GM15510 (cell line): ENCODE data around the gene DUSP16.

ENCODE experiments used
- POLR2A ChIP-seq: IDR thresholded peaks from 3 replicates; pipeline ENCODE4 v1.6.1; 2011; ENCODE audit warnings: borderline replicate concordance; ENCODE audit not compliant: insufficient read length; ENCODE audit errors: extremely low read depth

DUSP16 gene

GRCh38 chr12:12537421-12537820, 25.2 kb downstream of the DUSP16 start:
- TF ChIP-seq POLR2A: no peak

- no peak for TF ChIP-seq POLR2A
Measured at GRCh38 chr12:12534975-12535374, 27.7 kb downstream of the DUSP16 start.

- no peak for TF ChIP-seq POLR2A
Measured at GRCh38 chr12:12534166-12534866, 28.3 kb downstream of the DUSP16 start.

- no peak for TF ChIP-seq POLR2A
Measured at GRCh38 chr12:12533238-12533829, 29.3 kb downstream of the DUSP16 start.

GRCh38 chr12:12531194-12531593, 31.5 kb downstream of the DUSP16 start:
- no peak for TF ChIP-seq POLR2A

GRCh38 chr12:12529783-12530421, 32.8 kb downstream of the DUSP16 start:
- no peak for TF ChIP-seq POLR2A

- no peak for TF ChIP-seq POLR2A
Measured at GRCh38 chr12:12528361-12529270, 34.0 kb downstream of the DUSP16 start.

- TF ChIP-seq POLR2A: no peak
Measured at GRCh38 chr12:12527820-12528296, 34.8 kb downstream of the DUSP16 start.

GRCh38 chr12:12524128-12524527, 38.5 kb downstream of the DUSP16 start:
- TF ChIP-seq POLR2A: no peak

GRCh38 chr12:12523229-12523628, 39.4 kb downstream of the DUSP16 start:
- no peak for TF ChIP-seq POLR2A

- no peak for TF ChIP-seq POLR2A
Measured at GRCh38 chr12:12521888-12522287, 40.8 kb downstream of the DUSP16 start.

- TF ChIP-seq POLR2A: no peak
Measured at GRCh38 chr12:12521044-12521485, 41.6 kb downstream of the DUSP16 start.

- no peak for TF ChIP-seq POLR2A
Measured at GRCh38 chr12:12520273-12520672, 42.4 kb downstream of the DUSP16 start.

GRCh38 chr12:12519354-12519998, 43.2 kb downstream of the DUSP16 start:
- TF ChIP-seq POLR2A: no peak
